Stimulated activated effector memory CD8-positive, alpha-beta T cell treated with anti-CD3 and anti-CD28 coated beads, Interleukin-12 subunit alpha, Interleukin-12 subunit beta, amount 100 ng/mL, for 72 hours (primary cell): ENCODE data around the gene MAP3K20.

ENCODE experiments used
- ATAC-seq: fragments of 150-1000 bp; cut with Tn5 transposase; 2 replicates; pipeline ENCODE4 v1.10.0; 2021
- DNase-seq, 2 donors: peaks; one replicate each; pipeline ENCODE4 v3.0.0; 2021 to 2022; ENCODE audit warnings: low spot score in 2 of 2
- H3K27ac Mint-ChIP-seq: one replicate; pipeline ENCODE4 v1.8.0; 2022; ENCODE audit warnings: mild to moderate bottlenecking, mixed read lengths
- H3K36me3 Mint-ChIP-seq: one replicate; pipeline ENCODE4 v1.8.0; 2022; ENCODE audit warnings: mild to moderate bottlenecking, mixed read lengths
- H3K4me1 Mint-ChIP-seq: one replicate; pipeline ENCODE4 v1.8.0; 2022; ENCODE audit warnings: mixed read lengths
- H3K4me3 Mint-ChIP-seq: one replicate; pipeline ENCODE4 v1.8.0; 2022; ENCODE audit warnings: mild to moderate bottlenecking, mixed read lengths
- H3K9me3 Mint-ChIP-seq: one replicate; pipeline ENCODE4 v1.8.0; 2022; ENCODE audit warnings: mixed read lengths

The MAP3K20 gene

DNA sequence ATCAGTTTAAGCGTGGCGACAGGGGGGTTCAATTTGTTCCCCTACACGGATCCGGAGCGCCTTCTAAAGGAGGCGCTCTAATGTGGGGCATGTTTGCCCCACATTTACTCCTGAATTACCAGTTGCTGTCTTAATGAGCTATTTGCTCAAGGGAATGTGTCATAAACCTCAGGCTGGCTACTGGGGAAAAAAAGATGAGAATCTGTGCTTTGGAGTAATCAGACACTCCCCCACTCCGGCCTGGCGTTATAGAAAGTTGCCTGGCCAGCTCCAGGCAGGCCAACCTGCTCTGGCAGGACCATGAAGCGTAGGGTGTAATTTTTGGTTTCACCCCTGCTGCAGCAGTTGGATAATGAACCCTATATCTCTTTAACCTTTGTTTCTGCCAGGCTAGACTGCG is 31.0 kb upstream of the MAP3K20 start:
- no peak for ATAC-seq
- Mint-ChIP-seq H3K4me3 (no peak overlapping the region), H3K36me3 (no peaks in the 10 kb centered on the region), H3K27ac (no peak overlapping the region), H3K4me1 (peaks cover 13% of the 10 kb centered on the region), H3K9me3 (no peaks in the 10 kb centered on the region)
- DNase-seq = no peak

- ATAC-seq (no peak), DNase-seq (no peak)
- Mint-ChIP-seq H3K9me3 (no peaks in the 10 kb centered on the region), H3K4me1 (peaks cover 16% of the 10 kb centered on the region), H3K4me3 (no peak overlapping the region), H3K27ac (no peak overlapping the region), H3K36me3 (no peaks in the 10 kb centered on the region)
These were observed 30.5 kb upstream of the MAP3K20 start for GRCh38 chr2:173045181-173045580.

GRCh38 chr2:173048522-173048896 is 27.1 kb upstream of the MAP3K20 start:
- no peak overlapping the region for H3K4me3 Mint-ChIP-seq
- no peak overlapping the region for H3K27ac Mint-ChIP-seq
- ATAC-seq (no peak), DNase-seq (no peak)
- no peaks in the 10 kb centered on the region for H3K36me3 Mint-ChIP-seq
- H3K9me3 Mint-ChIP-seq = no peaks in the 10 kb centered on the region
- H3K4me1 Mint-ChIP-seq = peaks cover 16% of the 10 kb centered on the region

DNA sequence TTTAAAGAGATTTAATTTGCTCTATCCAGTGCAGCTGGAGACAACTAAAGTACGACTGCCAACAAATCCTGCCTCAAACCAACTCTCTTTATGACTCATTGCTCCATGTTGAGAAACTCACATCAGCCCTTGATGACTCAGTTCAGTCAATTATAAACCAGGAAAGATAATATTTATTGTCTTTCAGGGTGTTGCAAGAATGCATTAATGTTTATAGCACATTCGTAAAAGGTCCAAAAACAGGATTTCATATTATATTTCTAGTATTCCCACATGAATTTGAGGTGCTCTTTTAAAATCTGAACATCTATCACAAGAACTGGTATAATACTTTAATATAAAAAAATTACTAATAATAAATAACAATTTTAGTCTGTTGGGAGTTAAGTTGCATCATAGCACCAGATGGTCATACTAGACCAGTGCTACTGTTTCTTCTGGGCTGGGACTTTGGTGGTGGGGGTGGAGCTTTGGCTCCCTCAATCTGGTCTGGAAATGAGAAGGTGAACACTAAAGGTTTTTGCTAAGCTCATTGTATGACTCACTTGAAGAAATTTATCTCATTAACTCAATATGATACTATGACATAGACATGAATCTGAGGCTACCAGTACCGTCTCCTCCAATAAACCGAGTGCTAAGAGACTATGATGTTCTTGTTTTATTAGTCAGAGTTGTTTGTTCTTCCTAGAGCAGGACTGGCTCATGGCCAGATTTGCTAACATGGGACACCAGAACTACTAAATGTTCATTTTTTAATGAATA is 26.6 kb upstream of the MAP3K20 start:
- no peak overlapping the region for H3K4me3 Mint-ChIP-seq
- no peaks in the 10 kb centered on the region for H3K9me3 Mint-ChIP-seq
- H3K4me1 Mint-ChIP-seq = peaks cover 16% of the 10 kb centered on the region
- DNase-seq (peak in 1 of 2 donors; percentile 71), ATAC-seq (peak; percentile 99)
- H3K36me3 Mint-ChIP-seq = no peaks in the 10 kb centered on the region
- H3K27ac Mint-ChIP-seq = peak overlapping the region; percentile 72

DNA sequence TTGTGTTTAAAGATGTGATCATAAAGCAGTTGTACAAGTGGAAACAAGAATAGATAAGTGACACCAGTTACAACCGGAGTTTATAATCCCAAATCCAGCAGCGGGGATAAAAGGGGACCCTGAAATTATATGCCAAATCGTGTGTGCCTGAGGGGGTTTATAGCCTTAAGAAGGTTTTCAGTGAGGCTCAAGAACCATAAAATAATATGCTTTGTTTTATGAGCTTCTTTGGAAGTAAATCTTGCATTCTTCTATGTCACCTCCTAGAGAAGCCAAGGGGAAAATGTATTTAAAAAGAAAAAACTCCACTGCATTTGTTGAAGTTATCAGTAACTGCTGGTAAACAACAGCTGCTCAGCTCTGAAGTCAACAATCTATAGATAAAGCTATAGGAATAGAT is 25.8 kb upstream of the MAP3K20 start:
- ATAC-seq (no peak), DNase-seq (no peak)
- Mint-ChIP-seq H3K4me3 (no peak overlapping the region), H3K9me3 (no peaks in the 10 kb centered on the region), H3K36me3 (no peaks in the 10 kb centered on the region), H3K4me1 (peaks cover 16% of the 10 kb centered on the region), H3K27ac (peak overlapping the region; percentile 72)

DNA sequence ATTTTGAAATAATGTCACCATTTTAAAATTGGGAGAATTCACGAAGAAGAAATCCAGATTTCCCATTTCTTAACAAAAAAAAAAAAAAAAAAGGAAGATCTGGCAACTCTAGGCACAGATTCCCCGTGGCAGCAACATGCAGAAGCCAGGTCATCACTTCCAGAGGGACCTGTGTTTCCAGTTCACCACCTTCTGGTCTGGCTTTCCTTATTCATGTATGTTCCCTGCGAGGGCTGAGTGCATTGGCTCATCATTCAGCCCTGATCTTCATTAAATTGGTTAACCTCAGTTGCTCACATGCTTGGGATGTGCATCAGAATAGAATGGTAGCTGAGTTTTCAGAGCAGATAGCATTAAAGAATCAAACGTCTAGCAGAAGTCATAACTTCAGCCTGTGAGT is 25.0 kb upstream of the MAP3K20 start:
- ATAC-seq (no peak), DNase-seq (no peak)
- H3K4me1 Mint-ChIP-seq = peaks cover 16% of the 10 kb centered on the region
- no peaks in the 10 kb centered on the region for H3K36me3 Mint-ChIP-seq
- no peak overlapping the region for H3K4me3 Mint-ChIP-seq
- no peaks in the 10 kb centered on the region for H3K9me3 Mint-ChIP-seq
- H3K27ac Mint-ChIP-seq = no peak overlapping the region

GRCh38 chr2:173051463-173052215 is 24.0 kb upstream of the MAP3K20 start:
- H3K27ac Mint-ChIP-seq = no peak overlapping the region
- ATAC-seq (no peak), DNase-seq (no peak)
- H3K4me3 Mint-ChIP-seq = no peak overlapping the region
- no peaks in the 10 kb centered on the region for H3K36me3 Mint-ChIP-seq
- H3K9me3 Mint-ChIP-seq = no peaks in the 10 kb centered on the region
- H3K4me1 Mint-ChIP-seq = peaks cover 16% of the 10 kb centered on the region

GRCh38 chr2:173053043-173053699 is 22.5 kb upstream of the MAP3K20 start:
- no peak overlapping the region for H3K4me3 Mint-ChIP-seq
- H3K36me3 Mint-ChIP-seq = no peaks in the 10 kb centered on the region
- H3K9me3 Mint-ChIP-seq = no peaks in the 10 kb centered on the region
- ATAC-seq (no peak), DNase-seq (no peak)
- peaks cover 16% of the 10 kb centered on the region for H3K4me1 Mint-ChIP-seq
- no peak overlapping the region for H3K27ac Mint-ChIP-seq

DNA sequence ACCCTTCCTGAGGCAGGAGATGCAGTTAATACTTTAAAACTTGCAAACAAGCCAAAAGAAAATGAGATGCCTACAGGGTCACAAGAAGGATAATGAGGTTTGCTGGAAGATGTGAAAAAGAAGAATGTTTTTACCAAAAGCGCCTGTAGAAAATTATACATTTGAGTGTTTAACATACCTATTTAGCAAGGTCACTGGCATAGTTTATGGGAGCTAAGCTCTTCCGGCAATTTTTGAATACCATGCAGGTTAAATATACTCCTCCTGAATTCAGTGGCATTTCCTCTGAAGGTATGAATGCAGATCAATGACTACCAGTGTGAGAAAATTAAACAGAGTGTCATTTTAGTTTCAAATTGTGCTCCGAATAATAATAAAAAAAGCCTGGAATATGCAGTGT is 21.2 kb upstream of the MAP3K20 start:
- H3K4me3 Mint-ChIP-seq = no peak overlapping the region
- DNase-seq (no peak), ATAC-seq (no peak)
- H3K9me3 Mint-ChIP-seq = no peaks in the 10 kb centered on the region
- no peaks in the 10 kb centered on the region for H3K36me3 Mint-ChIP-seq
- peaks cover 5% of the 10 kb centered on the region for H3K4me1 Mint-ChIP-seq
- H3K27ac Mint-ChIP-seq = no peak overlapping the region

DNA sequence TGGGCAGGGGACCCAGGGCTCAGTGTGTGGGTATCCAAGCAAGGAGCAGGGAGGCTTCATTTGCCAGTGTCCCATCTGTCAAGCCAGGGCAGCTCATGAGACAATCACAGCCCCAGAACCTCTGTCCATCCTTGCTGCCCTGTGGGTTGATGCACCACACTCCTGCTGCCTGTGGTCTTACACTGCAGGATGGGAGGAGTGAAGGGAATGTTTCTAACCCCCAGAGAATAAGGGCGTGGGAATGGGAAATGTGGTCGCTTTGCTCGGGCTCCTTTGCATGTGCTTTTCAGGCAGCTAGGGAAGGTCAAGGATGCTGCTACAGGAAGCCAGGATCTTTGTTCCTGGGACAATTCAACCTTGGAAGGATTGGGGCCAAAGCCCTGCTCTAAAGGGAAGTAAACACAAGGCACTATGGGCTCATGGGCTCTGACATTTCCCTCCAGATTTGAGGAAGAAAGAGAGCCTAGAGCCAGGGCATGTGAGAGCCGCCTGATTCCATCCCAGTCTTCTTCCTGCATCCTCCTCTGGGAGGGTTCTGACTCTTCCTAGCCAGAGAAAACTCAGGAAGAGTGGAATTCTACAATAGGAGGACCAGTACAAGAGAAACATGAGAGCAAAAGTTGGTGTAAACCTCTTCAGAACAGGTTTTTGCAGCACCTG is 18.8 kb upstream of the MAP3K20 start:
- Mint-ChIP-seq H3K9me3 (no peaks in the 10 kb centered on the region), H3K36me3 (no peaks in the 10 kb centered on the region), H3K4me3 (no peak overlapping the region), H3K4me1 (no peaks in the 10 kb centered on the region), H3K27ac (no peak overlapping the region)
- DNase-seq = no peak
- ATAC-seq = no peak

GRCh38 chr2:173058097-173058496 is 17.5 kb upstream of the MAP3K20 start:
- no peak for ATAC-seq
- no peaks in the 10 kb centered on the region for H3K4me1 Mint-ChIP-seq
- no peaks in the 10 kb centered on the region for H3K9me3 Mint-ChIP-seq
- no peak overlapping the region for H3K4me3 Mint-ChIP-seq
- H3K36me3 Mint-ChIP-seq = no peaks in the 10 kb centered on the region
- no peak overlapping the region for H3K27ac Mint-ChIP-seq
- no peak for DNase-seq

GRCh38 chr2:173058673-173059072 is 17.0 kb upstream of the MAP3K20 start:
- no peak overlapping the region for H3K27ac Mint-ChIP-seq
- DNase-seq (no peak), ATAC-seq (no peak)
- no peaks in the 10 kb centered on the region for H3K4me1 Mint-ChIP-seq
- no peaks in the 10 kb centered on the region for H3K9me3 Mint-ChIP-seq
- no peaks in the 10 kb centered on the region for H3K36me3 Mint-ChIP-seq
- H3K4me3 Mint-ChIP-seq = no peak overlapping the region

DNA sequence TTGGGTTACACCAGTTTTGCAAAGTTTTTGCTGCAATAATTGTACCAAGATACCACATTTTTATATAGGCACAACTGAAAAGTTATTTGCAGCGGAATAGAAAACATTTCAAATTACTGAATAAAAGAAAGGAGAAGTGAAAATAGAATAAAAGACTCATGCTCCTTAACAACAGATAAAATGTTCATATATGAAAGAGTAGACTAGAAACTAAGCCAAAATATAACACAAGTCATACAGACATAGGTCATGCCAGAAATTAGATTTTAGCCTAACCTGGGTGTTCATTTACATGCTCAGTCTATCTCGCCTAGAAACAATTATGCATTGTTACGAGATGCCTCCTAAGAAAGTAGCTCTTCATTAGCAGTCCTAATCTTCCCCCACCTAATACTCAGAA is 16.4 kb upstream of the MAP3K20 start:
- no peak for DNase-seq
- ATAC-seq = no peak
- no peak overlapping the region for H3K4me3 Mint-ChIP-seq
- H3K4me1 Mint-ChIP-seq = no peaks in the 10 kb centered on the region
- no peaks in the 10 kb centered on the region for H3K9me3 Mint-ChIP-seq
- H3K27ac Mint-ChIP-seq = no peak overlapping the region
- no peaks in the 10 kb centered on the region for H3K36me3 Mint-ChIP-seq

GRCh38 chr2:173059971-173060461 is 15.6 kb upstream of the MAP3K20 start:
- ATAC-seq (no peak), DNase-seq (no peak)
- H3K27ac Mint-ChIP-seq = no peak overlapping the region
- no peaks in the 10 kb centered on the region for H3K36me3 Mint-ChIP-seq
- H3K9me3 Mint-ChIP-seq = no peaks in the 10 kb centered on the region
- H3K4me1 Mint-ChIP-seq = no peaks in the 10 kb centered on the region
- no peak overlapping the region for H3K4me3 Mint-ChIP-seq

DNA sequence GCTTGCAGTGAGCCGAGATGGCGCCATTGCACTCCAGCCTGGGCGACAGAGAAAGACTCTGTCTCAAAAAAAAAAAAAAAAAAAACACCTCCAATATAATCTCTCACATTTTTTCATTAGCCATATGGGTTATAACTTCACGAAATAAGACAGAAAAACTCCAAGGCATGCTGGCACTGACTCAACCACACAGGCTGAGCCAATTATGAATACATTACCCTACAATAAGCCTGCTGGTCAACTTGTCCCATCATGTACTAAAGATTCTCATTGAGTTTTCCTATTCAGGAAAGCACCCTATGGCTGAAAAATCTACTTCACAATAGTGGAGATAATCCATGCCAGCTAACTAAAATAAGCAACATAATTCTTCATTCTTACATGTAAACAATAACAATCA is 12.8 kb upstream of the MAP3K20 start:
- Mint-ChIP-seq H3K4me1 (no peaks in the 10 kb centered on the region), H3K4me3 (no peak overlapping the region), H3K27ac (no peak overlapping the region), H3K9me3 (no peaks in the 10 kb centered on the region), H3K36me3 (no peaks in the 10 kb centered on the region)
- ATAC-seq = no peak
- DNase-seq = no peak
